ENCODE measurements around the gene ENHO. TPM values are rescaled to one million over a fixed set of nuclear protein-coding genes. Genes with fewer than 3 reads are reported as not detected.

The ENHO gene
- total RNA-seq, 4 donors from 2014 or later = not detected

DNA sequence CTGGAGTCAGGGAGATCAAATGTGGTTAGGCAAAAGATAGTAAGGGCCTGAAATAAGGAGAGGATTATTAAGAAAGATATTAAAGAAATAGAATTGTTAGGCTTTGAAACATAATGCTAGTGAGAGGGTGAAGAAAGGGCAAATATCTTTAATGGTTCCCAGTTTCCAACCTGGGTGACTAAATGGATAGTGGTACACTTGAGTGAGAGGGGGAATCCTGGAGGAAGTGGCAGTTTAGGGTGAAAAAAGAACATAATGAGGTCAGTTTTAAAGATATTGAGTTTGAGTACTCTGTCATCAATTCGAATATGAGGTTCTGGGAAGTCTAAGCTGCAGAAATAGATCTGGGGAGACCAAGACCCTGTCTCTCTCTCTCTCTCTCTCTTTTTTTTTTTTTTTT lies 45.2 kb downstream of the ENHO start:
- Histone ChIP-seq H3K9me3 (no peaks in the 10 kb centered on the region), H3K27me3 (no peaks in the 10 kb centered on the region), H3K36me3 (no peaks in the 10 kb centered on the region), H3K4me3 (replicated peaks in 1 of 3) (no peak overlapping the region), H3K4me1 (no peaks in the 10 kb centered on the region), H3K27ac (no peak overlapping the region)
- intact Hi-C loops (cut with DNase I) = no loop called here
- TF ChIP-seq, protein P1, sequence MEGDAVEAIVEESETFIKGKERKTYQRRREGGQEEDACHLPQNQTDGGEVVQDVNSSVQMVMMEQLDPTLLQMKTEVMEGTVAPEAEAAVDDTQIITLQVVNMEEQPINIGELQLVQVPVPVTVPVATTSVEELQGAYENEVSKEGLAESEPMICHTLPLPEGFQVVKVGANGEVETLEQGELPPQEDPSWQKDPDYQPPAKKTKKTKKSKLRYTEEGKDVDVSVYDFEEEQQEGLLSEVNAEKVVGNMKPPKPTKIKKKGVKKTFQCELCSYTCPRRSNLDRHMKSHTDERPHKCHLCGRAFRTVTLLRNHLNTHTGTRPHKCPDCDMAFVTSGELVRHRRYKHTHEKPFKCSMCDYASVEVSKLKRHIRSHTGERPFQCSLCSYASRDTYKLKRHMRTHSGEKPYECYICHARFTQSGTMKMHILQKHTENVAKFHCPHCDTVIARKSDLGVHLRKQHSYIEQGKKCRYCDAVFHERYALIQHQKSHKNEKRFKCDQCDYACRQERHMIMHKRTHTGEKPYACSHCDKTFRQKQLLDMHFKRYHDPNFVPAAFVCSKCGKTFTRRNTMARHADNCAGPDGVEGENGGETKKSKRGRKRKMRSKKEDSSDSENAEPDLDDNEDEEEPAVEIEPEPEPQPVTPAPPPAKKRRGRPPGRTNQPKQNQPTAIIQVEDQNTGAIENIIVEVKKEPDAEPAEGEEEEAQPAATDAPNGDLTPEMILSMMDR (IDR thresholded peaks at IDR 0.05) = no peak
- TF ChIP-seq POLR2A (IDR thresholded peaks at IDR 0.05) = no peak
- DNase-seq = no peak
- 76 to 85% methylated on average over 1 of the region's 1 CpG for WGBS, 2 donors

DNA sequence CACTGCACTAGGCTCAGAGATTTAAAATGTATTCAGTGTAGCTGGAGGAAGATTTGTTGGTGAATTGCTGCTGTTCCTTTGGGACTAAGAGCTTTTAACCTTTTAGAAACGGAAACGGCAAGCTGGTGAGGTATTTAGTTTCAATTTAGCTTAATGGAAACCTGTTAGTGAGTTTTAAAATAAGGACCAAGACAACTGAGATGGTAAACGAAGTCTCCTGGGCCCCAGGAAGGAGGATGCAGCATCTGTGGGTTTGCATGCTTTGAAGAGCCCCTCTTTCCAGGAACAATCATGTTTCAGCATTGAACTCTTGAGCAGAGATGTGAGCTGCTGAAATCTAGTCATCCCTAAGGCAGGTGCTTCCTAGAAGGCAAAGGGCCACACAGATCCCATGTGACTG lies 47.7 kb downstream of the ENHO start:
- Histone ChIP-seq H3K9me3 (no peaks in the 10 kb centered on the region), H3K27me3 (no peaks in the 10 kb centered on the region), H3K36me3 (no peaks in the 10 kb centered on the region), H3K4me1 (no peaks in the 10 kb centered on the region), H3K4me3 (replicated peaks in 1 of 3) (no peak overlapping the region), H3K27ac (no peak overlapping the region)
- no peak for DNase-seq
- no peak for TF ChIP-seq POLR2A (IDR thresholded peaks at IDR 0.05)
- TF ChIP-seq, protein P1 (IDR thresholded peaks at IDR 0.05) = no peak
- 44 to 47% methylated on average over 3 of the region's 3 CpGs for WGBS, 2 donors
- intact Hi-C loops (cut with DNase I) = no loop called here

Small RNAs within 50 kb of the gene (small RNA-seq; reads per million reads assigned to genes)
- not detected for gene RN7SKP24

Other genes starting within 250 kb of the ENHO start
- 1 to 10 TPM; 1.7 to 7.8 (median 4.6) TPM for gene KIF24, start 193.7 kb downstream of the ENHO start, total RNA-seq
- gene NUDT2, start 193.4 kb downstream of the ENHO start, total RNA-seq = 1 to 10 TPM; 3.0 to 8.7 (median 4.8) TPM
- 1 to 10 TPM; 3.2 to 9.2 (median 6.0) TPM for gene MYORG, start 146.1 kb downstream of the ENHO start, total RNA-seq
- 10 to 100 TPM in 3 of 4 donors, 1 to 10 TPM in 1; 6.6 to 14.3 (median 10.5) TPM for gene FAM219A, start 64.4 kb downstream of the ENHO start, total RNA-seq
- under 1 TPM in 2 of 4 donors, not detected in 2; 0.81 to 0.89 TPM for gene DNAI1, start 64.2 kb downstream of the ENHO start, total RNA-seq
- 10 to 100 TPM in 3 of 4 donors, 1 to 10 TPM in 1; 8.6 to 17.3 (median 14.1) TPM for gene CNTFR, start 66.7 kb upstream of the ENHO start, total RNA-seq
- 10 to 100 TPM; 20.7 to 39.0 (median 25.8) TPM for gene RPP25L, start 89.1 kb upstream of the ENHO start, total RNA-seq
- gene DCTN3, start 97.5 kb upstream of the ENHO start, total RNA-seq = 100 to 1,000 TPM in 2 of 4 donors, 10 to 100 TPM in 2; 54.6 to 140 (median 89.2) TPM
- not detected for gene ARID3C, start 106.1 kb upstream of the ENHO start, total RNA-seq
- gene SIGMAR1, start 114.8 kb upstream of the ENHO start, total RNA-seq = 10 to 100 TPM; 48.6 to 89.7 (median 76.6) TPM
- 10 to 100 TPM; 48.7 to 76.5 (median 57.1) TPM for gene GALT, start 123.7 kb upstream of the ENHO start, total RNA-seq
- 10 to 100 TPM; 43.8 to 89.9 (median 56.5) TPM for gene IL11RA, start 129.2 kb upstream of the ENHO start, total RNA-seq
- gene CCL27, start 139.7 kb upstream of the ENHO start, total RNA-seq = 1 to 10 TPM in 1 of 4 donors, not detected in 3; 1.1 TPM
- 1 to 10 TPM in 2 of 4 donors, not detected in 2; 2.2 to 8.5 TPM for gene CCL19, start 168.3 kb upstream of the ENHO start, total RNA-seq
- 1,000 to 10,000 TPM in 1 of 4 donors, 100 to 1,000 TPM in 3; 196 to 1,821 (median 617) TPM for gene CCL21, start 187.1 kb upstream of the ENHO start, total RNA-seq

All from thyroid gland (tissue), 4 donors.